IMR-90 (cell line): ENCODE results near the gene SIN3B. TPM values are rescaled to one million over a fixed set of nuclear protein-coding genes. Genes with fewer than 3 reads are reported as not detected.

Source experiments
- ATAC-seq: fragments of 200-7000 bp; cut with Tn5 transposase; 2 replicates; pipeline ENCODE4 v1.9.1; 2020; ENCODE audit warnings: low read depth, mild to moderate bottlenecking, moderate library complexity
- BruUV-seq: library from RNA; stranded (reverse); fragments of 400-500 nt; replicated peaks from 2 replicates; lab custom pipeline; 2021; lab: Mats Ljungman, UMichigan
- CTCF ChIA-PET: fragments of 300-600 bp; formaldehyde crosslinking; extraction: SDS; loops from one replicate; lab custom pipeline; 2021; ENCODE audit warnings: antibody characterized with exemption; lab: Yijun Ruan, JAX
- POLR2A ChIA-PET: fragments of 300-600 bp; sonication (Branson Sonifier 250); formaldehyde crosslinking; loops from one replicate; lab custom pipeline; 2022; ENCODE audit warnings: antibody characterized with exemption; ENCODE audit not compliant: unreplicated experiment; lab: Charles Lee
- DNase-seq: peaks from one replicate; pipeline ENCODE4 v3.0.0; 2013
- H2AFZ ChIP-seq: replicated peaks from 2 replicates; pipeline ENCODE3; 2013; ENCODE audit warnings: low read length, mild to moderate bottlenecking; ENCODE audit not compliant: poor library complexity
- H2AK5ac ChIP-seq: 2 replicates; pipeline ENCODE4 v1.6.1; 2013; ENCODE audit warnings: low read depth, low read length, inconsistent platforms
- H2AK9ac ChIP-seq: replicated peaks from 2 replicates; pipeline ENCODE3; 2013; ENCODE audit warnings: mild to moderate bottlenecking, low read depth, low read length, moderate library complexity; ENCODE audit not compliant: poor library complexity
- H2BK120ac ChIP-seq: 2 replicates; pipeline ENCODE4 v1.6.1; 2013; ENCODE audit warnings: low read depth, low read length, inconsistent platforms
- H2BK15ac ChIP-seq: 3 replicates; pipeline ENCODE4 v1.6.1; 2013; ENCODE audit warnings: low read depth, low read length, inconsistent platforms
- H2BK20ac ChIP-seq: 2 replicates; pipeline ENCODE4 v1.6.1; 2013; ENCODE audit warnings: low read depth, mild to moderate bottlenecking, inconsistent platforms, low read length, moderate library complexity
- H2BK5ac ChIP-seq: 2 replicates; pipeline ENCODE4 v1.6.1; 2013; ENCODE audit warnings: mild to moderate bottlenecking, low read depth, low read length, inconsistent platforms; ENCODE audit not compliant: poor library complexity, severe bottlenecking
- H3K14ac ChIP-seq: replicated peaks from 2 replicates; pipeline ENCODE4 v1.6.1; 2013; ENCODE audit warnings: low read depth, low read length, inconsistent platforms
- H3K18ac ChIP-seq: 2 replicates; pipeline ENCODE4 v1.6.1; 2013; ENCODE audit warnings: low read depth, low read length, control low read depth
- H3K23ac ChIP-seq: 2 replicates; pipeline ENCODE4 v1.6.1; 2013; ENCODE audit warnings: low read depth, low read length, inconsistent platforms
- H3K27ac ChIP-seq: 2 replicates; pipeline ENCODE4 v1.5.1; 2013; ENCODE audit warnings: mild to moderate bottlenecking, control low read depth, low read length; ENCODE audit not compliant: insufficient read depth
- H3K27me3 ChIP-seq: 2 replicates; pipeline ENCODE4 v1.6.1; 2013; ENCODE audit warnings: low read length; ENCODE audit not compliant: control insufficient read depth, insufficient read depth
- H3K36me3 ChIP-seq: 2 replicates; pipeline ENCODE4 v1.6.1; 2013; ENCODE audit warnings: low read length, mixed read lengths; ENCODE audit not compliant: control insufficient read depth, insufficient read depth
- H3K4ac ChIP-seq: 2 replicates; pipeline ENCODE4 v1.6.1; 2013; ENCODE audit warnings: low read depth, low read length, inconsistent platforms
- H3K4me1 ChIP-seq: 2 replicates; pipeline ENCODE4 v1.6.1; 2013; ENCODE audit warnings: low read length, mixed read lengths; ENCODE audit not compliant: control insufficient read depth, insufficient read depth
- H3K4me2 ChIP-seq: 2 replicates; pipeline ENCODE4 v1.6.1; 2013; ENCODE audit warnings: low read depth, mild to moderate bottlenecking, control low read depth, low read length, moderate library complexity
- H3K4me3 ChIP-seq: 2 replicates; pipeline ENCODE4 v1.5.1; 2013; ENCODE audit warnings: low read depth, mild to moderate bottlenecking, control low read depth, low read length, moderate library complexity; ENCODE audit not compliant: insufficient read depth
- H3K56ac ChIP-seq: 2 replicates; pipeline ENCODE4 v1.6.1; 2013; ENCODE audit warnings: low read length, inconsistent platforms; ENCODE audit not compliant: insufficient read depth; ENCODE audit errors: extremely low read depth
- H3K79me1 ChIP-seq, 2 experiments: 2 replicates each; pipeline ENCODE4 v1.6.1; 2013; ENCODE audit warnings: low read length in 2 of 2, inconsistent platforms in 1 of 2, low read depth in 1 of 2
- H3K9ac ChIP-seq: 2 replicates; pipeline ENCODE4 v1.6.1; 2013; ENCODE audit warnings: low read depth, low read length, control low read depth
- H3K9me1 ChIP-seq: 2 replicates; pipeline ENCODE4 v1.6.1; 2013; ENCODE audit warnings: low read length, inconsistent platforms; ENCODE audit not compliant: insufficient read depth
- H3K9me3 ChIP-seq: 2 replicates; pipeline ENCODE4 v1.6.1; 2013; ENCODE audit warnings: low read length; ENCODE audit not compliant: control insufficient read depth, insufficient read depth
- H4K20me1 ChIP-seq: 2 replicates; pipeline ENCODE4 v1.6.1; 2013; ENCODE audit warnings: low read length, inconsistent platforms; ENCODE audit not compliant: insufficient read depth
- H4K5ac ChIP-seq: 2 replicates; pipeline ENCODE4 v1.6.1; 2013; ENCODE audit warnings: mild to moderate bottlenecking, low read depth, low read length, control low read depth
- H4K8ac ChIP-seq, 2 experiments: 2 replicates each; pipeline ENCODE4 v1.6.1; 2013; ENCODE audit warnings: low read depth in 2 of 2, low read length in 2 of 2, control low read depth in 1 of 2, inconsistent platforms in 1 of 2
- H4K91ac ChIP-seq: 2 replicates; pipeline ENCODE4 v1.6.1; 2013; ENCODE audit warnings: low read depth, low read length, inconsistent platforms; ENCODE audit not compliant: insufficient read depth
- CEBPB ChIP-seq: IDR thresholded peaks from 2 replicates; pipeline ENCODE4 v1.6.1; 2012; ENCODE audit warnings: low read depth, low read length, improper control_type of control experiment
- MAZ ChIP-seq: IDR thresholded peaks from 2 replicates; pipeline ENCODE4 v1.6.1; 2012; ENCODE audit warnings: low read depth, mild to moderate bottlenecking, low read length, improper control_type of control experiment, moderate library complexity, borderline replicate concordance
- MXI1 ChIP-seq: IDR thresholded peaks from 2 replicates; pipeline ENCODE4 v1.6.1; 2012; ENCODE audit warnings: low read depth, mild to moderate bottlenecking, low read length, moderate library complexity, borderline replicate concordance
- RAD21 ChIP-seq: IDR thresholded peaks from 2 replicates; pipeline ENCODE4 v1.6.1; 2012; ENCODE audit warnings: low read length, improper control_type of control experiment
- RFX5 ChIP-seq: IDR thresholded peaks from 2 replicates; pipeline ENCODE4 v1.8.0; 2012; ENCODE audit warnings: low read depth, mild to moderate bottlenecking, low read length, moderate library complexity
- WGBS, 2 experiments: methylation state at CpG; one replicate each; pipeline versions ENCODE4 v1.1.5 to v1.1.7; 2013; ENCODE audit warnings: missing lambda C conversion rate in 2 of 2; ENCODE audit not compliant: insufficient read length in 1 of 2; ENCODE audit errors: extremely low coverage in 2 of 2; 5-methylcytosine and 5-hydroxymethylcytosine counted together
- dilution Hi-C: fragments of 300-500 bp; cut with HindIII; formaldehyde crosslinking; loops from one replicate; pipeline ENCODE4 v1.14.3; 2018; ENCODE audit warnings: low sequenced_read_pairs; ENCODE audit not compliant: unreplicated experiment
- in situ Hi-C: fragments of 300-500 bp; cut with MboI; formaldehyde crosslinking; loops from 3 replicates; pipeline ENCODE4 v1.14.3; 2019; ENCODE audit warnings: low sequenced_read_pairs, inconsistent platforms, mixed read lengths
- intact Hi-C: fragments of 100-400 bp; cut with micrococcal nuclease; formaldehyde crosslinking; loops from 2 replicates; pipeline ENCODE4 v1.10.0; 2022
- polyA plus RNA-seq, 3 experiments: library from polyadenylated mRNA; depleted of rRNA; stranded (reverse); fragments of >200 nt; gene quantifications; 2 replicates each; pipeline ENCODE4 v1.2.3, GENCODE V29; 2012; ENCODE audit warnings: low replicate concordance in 1 of 3
- total RNA-seq: library from RNA; depleted of rRNA; stranded (reverse); fragments of >200 nt; gene quantifications from 2 replicates; pipeline ENCODE4 v1.2.3, GENCODE V29; 2012
- TF ChIP-seq, protein P1 (sequence below): conservative IDR thresholded peaks from 2 replicates; pipeline ENCODE4 v1.5.1; 2012; ENCODE audit warnings: mild to moderate bottlenecking, low read depth, low read length, improper control_type of control experiment

The SIN3B gene
- total and polyA plus RNA-seq, 2 of the 4 experiments (the other 2 are of a cell fraction): 7.9 to 40.0 TPM

GRCh38 chr19:16861834-16862233 lies 32.6 kb downstream of the SIN3B start:
- no peak overlapping the region for H2BK20ac ChIP-seq
- peaks cover 8 to 23% of the 10 kb centered on the region in 2 experiments; a peak in 3 of 4 replicates for H3K79me1 ChIP-seq
- dilution Hi-C loops: no loop called here
- in situ Hi-C loops: no loop called here
- ATAC-seq (no peak), DNase-seq (no peak)
- no peaks in the 10 kb centered on the region for H3K9me3 ChIP-seq
- WGBS, 2 experiments: no CpG with 5 or more reads among the region's 5 CpGs
- H3K27me3 ChIP-seq: no peaks in the 10 kb centered on the region
- H3K27ac ChIP-seq: no peak overlapping the region
- H3K18ac ChIP-seq: no peak overlapping the region
- H3K14ac ChIP-seq: no peak overlapping the region
- H3K36me3 ChIP-seq: peaks cover 55% of the 10 kb centered on the region
- no peak overlapping the region for H3K9ac ChIP-seq
- no TSS peak for BruUV-seq
- no peak overlapping the region for H3K23ac ChIP-seq
- no peak overlapping the region for H2BK15ac ChIP-seq
- CTCF ChIA-PET: no interaction called here
- H4K20me1 ChIP-seq: no peaks in the 10 kb centered on the region
- no peak for TF ChIP-seq CEBPB
- TF ChIP-seq MXI1: no peak
- TF ChIP-seq, protein P1, sequence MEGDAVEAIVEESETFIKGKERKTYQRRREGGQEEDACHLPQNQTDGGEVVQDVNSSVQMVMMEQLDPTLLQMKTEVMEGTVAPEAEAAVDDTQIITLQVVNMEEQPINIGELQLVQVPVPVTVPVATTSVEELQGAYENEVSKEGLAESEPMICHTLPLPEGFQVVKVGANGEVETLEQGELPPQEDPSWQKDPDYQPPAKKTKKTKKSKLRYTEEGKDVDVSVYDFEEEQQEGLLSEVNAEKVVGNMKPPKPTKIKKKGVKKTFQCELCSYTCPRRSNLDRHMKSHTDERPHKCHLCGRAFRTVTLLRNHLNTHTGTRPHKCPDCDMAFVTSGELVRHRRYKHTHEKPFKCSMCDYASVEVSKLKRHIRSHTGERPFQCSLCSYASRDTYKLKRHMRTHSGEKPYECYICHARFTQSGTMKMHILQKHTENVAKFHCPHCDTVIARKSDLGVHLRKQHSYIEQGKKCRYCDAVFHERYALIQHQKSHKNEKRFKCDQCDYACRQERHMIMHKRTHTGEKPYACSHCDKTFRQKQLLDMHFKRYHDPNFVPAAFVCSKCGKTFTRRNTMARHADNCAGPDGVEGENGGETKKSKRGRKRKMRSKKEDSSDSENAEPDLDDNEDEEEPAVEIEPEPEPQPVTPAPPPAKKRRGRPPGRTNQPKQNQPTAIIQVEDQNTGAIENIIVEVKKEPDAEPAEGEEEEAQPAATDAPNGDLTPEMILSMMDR: no peak
- no peak for TF ChIP-seq RFX5
- TF ChIP-seq RAD21: no peak
- TF ChIP-seq MAZ: no peak
- no peak overlapping the region for H4K8ac ChIP-seq
- H3K4me2 ChIP-seq: no peak overlapping the region
- no peak overlapping the region for H3K56ac ChIP-seq
- no peak overlapping the region for H3K4me3 ChIP-seq
- intact Hi-C loops: no loop called here
- H3K4me1 ChIP-seq: peaks cover 2% of the 10 kb centered on the region; the same call in 1 of the 2 replicates
- H2BK120ac ChIP-seq: no peak overlapping the region
- H3K4ac ChIP-seq: no peak overlapping the region
- H4K91ac ChIP-seq: no peak overlapping the region
- H3K9me1 ChIP-seq: peaks cover 3% of the 10 kb centered on the region; the same call in 1 of the 2 replicates
- H2BK5ac ChIP-seq: no peak overlapping the region
- POLR2A ChIA-PET: no interaction called here
- H2AK9ac ChIP-seq: no peak overlapping the region
- H4K5ac ChIP-seq: no peak overlapping the region
- no peak overlapping the region for H2AFZ ChIP-seq
- H2AK5ac ChIP-seq: no peak overlapping the region
